ENCODE data around the gene SYNPR. TPM values are rescaled to one million over a fixed set of nuclear protein-coding genes. Genes with fewer than 3 reads are reported as not detected.

SYNPR gene
- total RNA-seq, 1 experiment from 2014 or later, result 0.85 TPM

- no peak for TF ChIP-seq USF2 (CRISPR knock-in tag; IDR thresholded peaks at IDR 0.05)
These were observed 204.2 kb downstream of the SYNPR start (continued) for GRCh38 chr3:63482341-63482740.

GRCh38 chr3:63492464-63492863 is 214.4 kb downstream of the SYNPR start:
- TF ChIP-seq CREM (CRISPR knock-in tag; IDR thresholded peaks at IDR 0.05), result no peak
- no peak for TF ChIP-seq NFYB (CRISPR knock-in tag; conservative IDR thresholded peaks at IDR 0.05; ENCODE audit: low read depth)
- TF ChIP-seq ZBTB21 (CRISPR knock-in tag; IDR thresholded peaks at IDR 0.05; ENCODE audit: borderline replicate concordance), result no peak
- TF ChIP-seq CTCF (IDR thresholded peaks at IDR 0.05), result no peak
- TF ChIP-seq STAT6 (CRISPR knock-in tag; conservative IDR thresholded peaks at IDR 0.05; ENCODE audit: low read depth), result no peak
- no peak for TF ChIP-seq CBFB (CRISPR knock-in tag; IDR thresholded peaks at IDR 0.05; ENCODE audit: low read depth)
- no peak for TF ChIP-seq USF2 (CRISPR knock-in tag; IDR thresholded peaks at IDR 0.05)
- no peak for TF ChIP-seq E2F5 (CRISPR knock-in tag; IDR thresholded peaks at IDR 0.05)
- no peak for TF ChIP-seq ZNF138 (CRISPR knock-in tag; conservative IDR thresholded peaks at IDR 0.05)
- TF ChIP-seq FOXJ3 (CRISPR knock-in tag; IDR thresholded peaks at IDR 0.05; ENCODE audit: borderline replicate concordance), result no peak
- no peak for TF ChIP-seq NFATC4 (CRISPR knock-in tag; IDR thresholded peaks at IDR 0.05)
- TF ChIP-seq TCF7 (CRISPR knock-in tag; IDR thresholded peaks at IDR 0.05; ENCODE audit: low read depth), result no peak
- TF ChIP-seq OVOL2 (CRISPR knock-in tag; IDR thresholded peaks at IDR 0.05; ENCODE audit: borderline replicate concordance), result no peak
- no peak for TF ChIP-seq ERG (CRISPR knock-in tag; IDR thresholded peaks at IDR 0.05)
- TF ChIP-seq ZNF425 (CRISPR knock-in tag; conservative IDR thresholded peaks at IDR 0.05), result no peak
- no peak for TF ChIP-seq EMX1 (CRISPR knock-in tag; IDR thresholded peaks at IDR 0.05)
- TF ChIP-seq MYBL2 (CRISPR knock-in tag; IDR thresholded peaks at IDR 0.05), result no peak
- no peak for TF ChIP-seq PRDM15 (CRISPR knock-in tag; IDR thresholded peaks at IDR 0.05)
- no peak for TF ChIP-seq NFE2L1 (CRISPR knock-in tag; IDR thresholded peaks at IDR 0.05)
- TF ChIP-seq TEAD1 (CRISPR knock-in tag; IDR thresholded peaks at IDR 0.05), result no peak
- ATAC-seq, result no peak
- ChIA-PET CTCF (interaction anchor here (0.7 kb wide), 1 partner anchor 127 kb away, joined by 3 read pairs; no protein-coding TSS in a partner anchor), POLR2A (no interaction called here)
- H3K27me3 Mint-ChIP-seq (ENCODE audit: low read depth), result no peaks in the 10 kb centered on the region; the same call in 1 of the 2 replicates
- H3K9me3 Mint-ChIP-seq, result no peaks in the 10 kb centered on the region
- H3K36me3 Mint-ChIP-seq, result no peaks in the 10 kb centered on the region
- H3K4me1 Mint-ChIP-seq, result peaks cover 8% of the 10 kb centered on the region
- no peak overlapping the region for H3K4me3 Mint-ChIP-seq
- H3K27ac Mint-ChIP-seq, result no peak overlapping the region
- no peak for DNase-seq (ENCODE audit: low spot score)

Data from WTC11 (cell line).